DOHH2 (cell line): Measurements from ENCODE around the gene C5orf58.

Experiments
- H3F3A ChIP-seq: fragments of 200-600 bp; sonication (generic), shearing (Covaris generic); 2 replicates; pipeline ENCODE4 v1.6.0; 2016; ENCODE audit warnings: antibody characterized with exemption, mild to moderate bottlenecking; ENCODE audit not compliant: control insufficient read depth, insufficient read depth
- H3K27ac ChIP-seq: fragments of 200-600 bp; sonication (generic); 2 replicates; pipeline ENCODE4 v1.5.1; 2014; ENCODE audit warnings: low read depth, mild to moderate bottlenecking, low read length, moderate library complexity
- H3K27me3 ChIP-seq: fragments of 200-600 bp; sonication (generic); 2 replicates; pipeline ENCODE4 v1.6.1; 2014; ENCODE audit warnings: mild to moderate bottlenecking, low read length, mixed read lengths; ENCODE audit not compliant: control insufficient read depth
- H3K36me3 ChIP-seq: fragments of 200-600 bp; sonication (generic); 2 replicates; pipeline ENCODE4 v1.6.1; 2014; ENCODE audit warnings: mild to moderate bottlenecking, low read length, moderate library complexity, mixed read lengths; ENCODE audit not compliant: control insufficient read depth
- H3K4me1 ChIP-seq: fragments of 200-600 bp; sonication (generic); 2 replicates; pipeline ENCODE4 v1.6.1; 2014; ENCODE audit warnings: mild to moderate bottlenecking, low read length, mixed read lengths; ENCODE audit not compliant: control insufficient read depth
- H3K4me2 ChIP-seq: fragments of 200-600 bp; sonication (generic); 2 replicates; pipeline ENCODE4 v1.6.0; 2014; ENCODE audit warnings: mild to moderate bottlenecking, low read length, moderate library complexity
- H3K4me3 ChIP-seq: fragments of 200-600 bp; sonication (generic); 2 replicates; pipeline ENCODE4 v1.5.1; 2014; ENCODE audit warnings: mild to moderate bottlenecking, low read length, mixed read lengths
- H3K79me2 ChIP-seq: fragments of 200-600 bp; sonication (generic); 2 replicates; pipeline ENCODE4 v1.6.1; 2014; ENCODE audit warnings: mild to moderate bottlenecking, low read length, mixed read lengths; ENCODE audit not compliant: control insufficient read depth
- H3K9me2 ChIP-seq: fragments of 200-600 bp; sonication (generic); replicated peaks from 2 replicates; pipeline ENCODE4 v1.6.1; 2014; ENCODE audit warnings: mild to moderate bottlenecking, low read length, mixed read lengths; ENCODE audit not compliant: control insufficient read depth
- H3K9me3 ChIP-seq: fragments of 200-600 bp; sonication (generic); 2 replicates; pipeline ENCODE4 v1.6.1; 2014; ENCODE audit warnings: antibody characterized with exemption, low read length, mixed read lengths; ENCODE audit not compliant: control insufficient read depth, insufficient read depth
- H4K20me1 ChIP-seq: fragments of 200-600 bp; sonication (generic); 2 replicates; pipeline ENCODE4 v1.6.0; 2014; ENCODE audit warnings: low read depth, mild to moderate bottlenecking, antibody characterized with exemption, low read length, moderate library complexity; ENCODE audit not compliant: control insufficient read depth, insufficient read depth
- CTCF ChIP-seq: fragments of 200-600 bp; sonication (generic); IDR thresholded peaks from one replicate; pipeline ENCODE4 v1.5.1; 2014; ENCODE audit warnings: antibody characterized with exemption, mild to moderate bottlenecking, low read depth, low read length; ENCODE audit not compliant: poor library complexity, severe bottlenecking
- EZH2phosphoT487 ChIP-seq: fragments of 200-600 bp; sonication (generic); IDR thresholded peaks from 2 replicates; pipeline ENCODE4 v1.6.1; 2017; ENCODE audit warnings: borderline replicate concordance, mild to moderate bottlenecking, antibody characterized with exemption, low read length, moderate library complexity, mixed read lengths

The C5orf58 gene

GRCh38 chr5:170204202-170204601 lies 28.6 kb upstream of the C5orf58 start:
- peaks cover 37% of the 10 kb centered on the region for H3K27me3 ChIP-seq
- no peak overlapping the region for H3K4me2 ChIP-seq
- no peak overlapping the region for H3K4me3 ChIP-seq

GRCh38 chr5:170206216-170206615 lies 26.6 kb upstream of the C5orf58 start:
- Histone ChIP-seq H3K9me2 (no peaks in the 10 kb centered on the region), H3F3A (no peaks in the 10 kb centered on the region), H3K79me2 (no peaks in the 10 kb centered on the region), H3K9me3 (no peaks in the 10 kb centered on the region), H3K36me3 (no peaks in the 10 kb centered on the region), H3K27ac (no peak overlapping the region), H3K4me3 (no peak overlapping the region), H3K4me2 (no peak overlapping the region), H4K20me1 (no peaks in the 10 kb centered on the region), H3K4me1 (no peaks in the 10 kb centered on the region), H3K27me3 (peaks cover 41% of the 10 kb centered on the region)
- no peak for TF ChIP-seq EZH2phosphoT487
- no peak for TF ChIP-seq CTCF

More at GRCh38 chr5:170204202-170204601, 28.6 kb upstream of the C5orf58 start:
- Histone ChIP-seq H3F3A (no peaks in the 10 kb centered on the region), H3K9me3 (no peaks in the 10 kb centered on the region), H3K27ac (no peak overlapping the region), H3K36me3 (no peaks in the 10 kb centered on the region), H3K79me2 (no peaks in the 10 kb centered on the region), H4K20me1 (no peaks in the 10 kb centered on the region), H3K9me2 (no peaks in the 10 kb centered on the region), H3K4me1 (no peaks in the 10 kb centered on the region)
- TF ChIP-seq EZH2phosphoT487 (no peak), CTCF (no peak)

GRCh38 chr5:170206958-170207357 lies 25.8 kb upstream of the C5orf58 start:
- Histone ChIP-seq H3K4me1 (no peaks in the 10 kb centered on the region), H3K4me2 (no peak overlapping the region), H3K9me2 (no peaks in the 10 kb centered on the region), H3K9me3 (no peaks in the 10 kb centered on the region), H3K36me3 (no peaks in the 10 kb centered on the region), H3F3A (no peaks in the 10 kb centered on the region), H3K79me2 (no peaks in the 10 kb centered on the region), H3K27me3 (peaks cover 44% of the 10 kb centered on the region), H3K4me3 (no peak overlapping the region), H3K27ac (no peak overlapping the region), H4K20me1 (no peaks in the 10 kb centered on the region)
- TF ChIP-seq EZH2phosphoT487: no peak
- TF ChIP-seq CTCF: no peak
